ENCODE measurements around the gene KLHDC8B.

- no peak for TF ChIP-seq POLR2AphosphoS5 (IDR thresholded peaks at IDR 0.05; ENCODE audit: low read depth, low read length)
- TF ChIP-seq POLR2A (IDR thresholded peaks at IDR 0.05; ENCODE audit: low read depth, low read length), result peak; percentile 17; the same call in 1 of the 2 replicates
- no peak for TF ChIP-seq TAF1 (IDR thresholded peaks at IDR 0.05; ENCODE audit: borderline replicate concordance, low read depth, low read length)
Measured at GRCh38 chr3:49158103-49158709, 13.2 kb upstream of the KLHDC8B start.
